ENCODE data around the gene EPHB3.
A peak's percentile ranks its signal among the peaks of the same experiment; 100 is the strongest.
"Not testable (repeated sequence)": the region's sequence is repeated elsewhere in the genome, so short reads cannot be mapped to it uniquely, and the experiment has no call there.

The EPHB3 gene

DNA sequence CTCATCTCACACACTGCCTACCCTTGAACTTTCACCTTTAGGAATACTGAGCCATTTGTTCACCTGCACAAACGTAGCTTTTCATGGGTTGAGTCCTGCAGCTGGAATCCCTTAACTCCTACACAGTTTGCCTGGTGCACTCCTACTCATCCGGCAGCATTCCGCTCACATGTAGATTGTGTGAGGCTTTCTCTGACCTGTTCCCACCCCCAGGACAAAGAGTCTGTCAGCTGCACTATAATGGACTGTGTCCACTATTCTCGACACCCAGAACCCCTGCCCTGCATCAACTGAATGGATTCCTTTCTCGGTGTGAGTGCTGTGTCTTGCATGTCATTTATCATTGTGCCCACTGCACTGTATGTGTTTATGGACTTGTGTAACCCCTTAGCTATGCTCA is 54.9 kb downstream of the EPHB3 start:
- no peak for ATAC-seq (replicated peaks)

GRCh38 chr3:184617306-184617705 is 55.7 kb downstream of the EPHB3 start:
- H3K9me3 Mint-ChIP-seq; DNase-seq; ATAC-seq (replicated peaks); H3K36me3 Mint-ChIP-seq; H3K27ac Mint-ChIP-seq; H3K4me3 Mint-ChIP-seq: not testable (repeated sequence)
- Mint-ChIP-seq H3K4me1 (peaks cover 10 to 11% of the 10 kb centered on the region in 2 donors), H3K27me3 (peaks cover 25 to 41% of the 10 kb centered on the region in 2 donors)

More for the DNA sequence above, 54.9 kb downstream of the EPHB3 start:
- Mint-ChIP-seq H3K4me3 (no peak overlapping the region), H3K27ac (no peak overlapping the region), H3K36me3 (no peaks in the 10 kb centered on the region), H3K4me1 (peaks cover 10 to 11% of the 10 kb centered on the region in 2 donors), H3K9me3 (no peaks in the 10 kb centered on the region), H3K27me3 (peaks cover 25 to 35% of the 10 kb centered on the region in 2 donors)
- DNase-seq = no peak

DNA sequence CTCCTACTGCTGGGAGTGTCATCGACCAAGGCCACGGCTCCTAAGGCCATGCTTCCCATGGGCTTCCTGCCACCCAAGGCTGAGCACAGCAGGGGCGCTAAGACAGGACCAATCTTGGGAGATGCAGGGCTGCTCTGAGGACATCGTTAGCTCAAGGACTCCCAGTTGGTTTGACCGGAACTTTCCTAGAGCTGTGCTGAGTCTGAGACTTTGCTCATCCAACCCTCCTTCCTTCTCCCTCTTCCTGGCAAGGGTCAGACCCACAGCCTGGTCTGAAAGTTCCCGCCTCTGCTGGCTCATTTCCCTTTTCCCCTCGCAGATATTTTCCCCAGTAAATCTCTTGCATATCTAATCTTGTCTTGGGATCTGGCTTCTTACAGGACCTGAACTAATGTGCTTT is 57.2 kb downstream of the EPHB3 start:
- peaks cover 10 to 11% of the 10 kb centered on the region in 2 donors for H3K4me1 Mint-ChIP-seq
- no peaks in the 10 kb centered on the region for H3K36me3 Mint-ChIP-seq
- DNase-seq (no peak), ATAC-seq (replicated peaks) (no peak)
- peaks cover 25 to 41% of the 10 kb centered on the region in 2 donors for H3K27me3 Mint-ChIP-seq
- H3K4me3 Mint-ChIP-seq = no peak overlapping the region
- H3K9me3 Mint-ChIP-seq = no peaks in the 10 kb centered on the region
- H3K27ac Mint-ChIP-seq = no peak overlapping the region

DNA sequence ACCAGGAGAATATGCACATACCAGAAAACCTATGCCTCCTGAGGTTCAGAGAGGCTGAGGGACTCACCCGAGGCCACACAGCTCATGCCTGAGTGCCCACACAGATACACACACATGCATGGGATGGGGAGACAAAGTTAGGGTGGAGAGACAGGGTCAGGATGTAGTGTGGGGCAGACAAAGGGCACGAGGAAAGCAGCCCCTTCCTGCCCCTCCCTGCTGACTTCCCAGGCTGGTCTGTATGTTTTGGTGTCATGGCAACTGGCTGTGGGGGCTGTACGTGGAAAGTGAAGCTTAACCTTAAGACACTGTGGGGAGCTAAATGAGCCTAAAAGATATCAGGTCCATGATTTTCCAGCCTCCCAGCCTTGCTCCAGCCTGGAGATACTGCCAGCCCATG is 57.8 kb downstream of the EPHB3 start:
- peaks cover 10 to 11% of the 10 kb centered on the region in 2 donors for H3K4me1 Mint-ChIP-seq

DNA sequence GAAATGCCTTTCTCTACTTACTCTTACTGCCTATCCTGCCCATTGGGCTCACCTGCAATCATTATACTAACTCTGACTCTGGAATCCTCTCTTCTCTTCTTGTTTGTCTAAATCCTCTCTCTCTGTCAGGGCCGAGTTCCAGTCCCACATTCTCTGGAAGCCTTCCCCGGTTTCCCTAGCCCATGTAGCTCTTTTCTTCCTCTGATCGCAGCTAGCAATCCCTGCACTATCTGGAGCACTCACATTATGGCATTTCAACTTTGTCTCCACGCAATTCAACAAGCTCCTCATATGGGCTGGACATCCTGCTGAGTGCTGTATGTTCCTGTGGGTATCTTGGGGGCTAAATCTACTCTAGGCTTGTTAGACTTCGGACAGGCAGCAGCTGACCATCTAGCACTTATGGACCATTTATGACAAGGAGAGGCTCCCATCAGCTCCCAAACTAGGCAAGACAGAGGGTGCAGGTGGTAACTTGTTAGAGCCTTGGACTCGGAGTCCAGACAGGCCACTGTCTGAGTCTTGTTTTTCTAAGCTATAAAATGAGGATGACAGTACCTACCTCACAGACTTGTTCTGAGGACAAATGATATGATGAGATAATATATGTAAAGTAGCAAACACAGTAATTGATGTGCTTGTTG is 58.3 kb downstream of the EPHB3 start:
- H3K36me3 Mint-ChIP-seq = no peaks in the 10 kb centered on the region
- H3K27ac Mint-ChIP-seq = no peak overlapping the region
- peaks cover 10 to 11% of the 10 kb centered on the region in 2 donors for H3K4me1 Mint-ChIP-seq
- H3K4me3 Mint-ChIP-seq = no peak overlapping the region
- DNase-seq = no peak
- peaks cover 22 to 36% of the 10 kb centered on the region in 2 donors for H3K27me3 Mint-ChIP-seq
- ATAC-seq (replicated peaks) = no peak
- no peaks in the 10 kb centered on the region for H3K9me3 Mint-ChIP-seq

More for the DNA sequence above, 57.8 kb downstream of the EPHB3 start:
- H3K9me3 Mint-ChIP-seq = no peaks in the 10 kb centered on the region
- ATAC-seq (replicated peaks) = peak in 1 of 2 donors; percentile 33
- peaks cover 25 to 41% of the 10 kb centered on the region in 2 donors for H3K27me3 Mint-ChIP-seq
- H3K36me3 Mint-ChIP-seq = no peaks in the 10 kb centered on the region
- DNase-seq = no peak
- no peak overlapping the region for H3K4me3 Mint-ChIP-seq
- no peak overlapping the region for H3K27ac Mint-ChIP-seq

GRCh38 chr3:184620475-184621119 is 59.0 kb downstream of the EPHB3 start:
- ATAC-seq (replicated peaks) = no peak
- Mint-ChIP-seq H3K27me3 (peaks cover 22 to 30% of the 10 kb centered on the region in 2 donors), H3K4me1 (peaks cover 10 to 11% of the 10 kb centered on the region in 2 donors), H3K9me3 (no peaks in the 10 kb centered on the region), H3K4me3 (no peak overlapping the region), H3K27ac (no peak overlapping the region), H3K36me3 (no peaks in the 10 kb centered on the region)
- DNase-seq = no peak

GRCh38 chr3:184622156-184622555 is 60.6 kb downstream of the EPHB3 start:
- H3K4me3 Mint-ChIP-seq; H3K36me3 Mint-ChIP-seq; ATAC-seq (replicated peaks); DNase-seq; H3K9me3 Mint-ChIP-seq; H3K27ac Mint-ChIP-seq: not testable (repeated sequence)
- H3K4me1 Mint-ChIP-seq = peaks cover 10% of the 10 kb centered on the region in 2 donors
- H3K27me3 Mint-ChIP-seq = peaks cover 22 to 27% of the 10 kb centered on the region in 2 donors

- DNase-seq (no peak), ATAC-seq (replicated peaks) (no peak)
- no peak overlapping the region for H3K4me3 Mint-ChIP-seq
- H3K9me3 Mint-ChIP-seq = no peaks in the 10 kb centered on the region
- peaks cover 0 to 10% of the 10 kb centered on the region in 2 donors for H3K27me3 Mint-ChIP-seq
- H3K27ac Mint-ChIP-seq = no peak overlapping the region
- no peaks in the 10 kb centered on the region for H3K36me3 Mint-ChIP-seq
- H3K4me1 Mint-ChIP-seq = peaks cover 0 to 3% of the 10 kb centered on the region in 2 donors
Measured at GRCh38 chr3:184626923-184627322, 65.3 kb downstream of the EPHB3 start.

GRCh38 chr3:184629555-184630160 is 68.1 kb downstream of the EPHB3 start:
- peaks cover 9 to 15% of the 10 kb centered on the region in 2 donors for H3K27me3 Mint-ChIP-seq
- H3K4me3 Mint-ChIP-seq = no peak overlapping the region
- H3K4me1 Mint-ChIP-seq = peaks cover 0 to 3% of the 10 kb centered on the region in 2 donors
- DNase-seq (no peak), ATAC-seq (replicated peaks) (no peak)
- no peaks in the 10 kb centered on the region for H3K9me3 Mint-ChIP-seq
- no peak overlapping the region for H3K27ac Mint-ChIP-seq
- H3K36me3 Mint-ChIP-seq = no peaks in the 10 kb centered on the region

GRCh38 chr3:184630861-184631471 is 69.4 kb downstream of the EPHB3 start:
- Mint-ChIP-seq H3K36me3 (no peaks in the 10 kb centered on the region), H3K9me3 (no peaks in the 10 kb centered on the region), H3K27ac (no peak overlapping the region), H3K27me3 (peaks cover 18 to 27% of the 10 kb centered on the region in 2 donors), H3K4me3 (no peak overlapping the region), H3K4me1 (peaks cover 0 to 6% of the 10 kb centered on the region in 2 donors)
- ATAC-seq (replicated peaks) = no peak
- no peak for DNase-seq

DNA sequence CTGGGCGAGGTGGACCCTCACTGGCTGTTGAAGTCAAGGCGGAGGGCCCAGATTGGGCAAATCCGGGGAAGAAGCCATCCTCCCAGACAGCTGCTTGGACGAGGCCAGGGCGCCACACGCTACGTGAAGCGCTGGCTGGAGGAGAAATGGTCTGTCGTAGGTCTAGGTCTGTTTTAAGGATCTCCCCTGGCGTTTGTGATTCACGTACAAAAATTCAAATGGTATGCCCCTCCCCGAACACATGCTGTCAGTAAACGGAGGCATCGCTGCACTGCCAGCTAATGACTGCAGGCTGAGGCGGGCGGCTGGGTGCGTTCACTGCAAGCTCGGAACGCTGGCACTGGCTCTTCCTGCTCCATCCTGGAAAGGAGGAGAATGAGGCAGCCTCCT is 69.9 kb downstream of the EPHB3 start:
- Mint-ChIP-seq H3K9me3 (no peaks in the 10 kb centered on the region), H3K36me3 (no peaks in the 10 kb centered on the region), H3K27ac (no peak overlapping the region), H3K4me3 (no peak overlapping the region), H3K27me3 (peaks cover 18 to 22% of the 10 kb centered on the region in 2 donors), H3K4me1 (peaks cover 0 to 6% of the 10 kb centered on the region in 2 donors)
- DNase-seq = no peak
- ATAC-seq (replicated peaks) = no peak

Data from stimulated activated naive B cell treated with anti-CD40 and anti-IgM and Interleukin-4, amounts not matched to agents 10 μg/mL and 1 μg/mL and 100 μg/mL, for 72 hours (primary cell).